Measurements from ENCODE around the gene CELSR2. TPM values are rescaled to one million over a fixed set of nuclear protein-coding genes. Genes with fewer than 3 reads are reported as not detected.

Gene CELSR2, protein sequence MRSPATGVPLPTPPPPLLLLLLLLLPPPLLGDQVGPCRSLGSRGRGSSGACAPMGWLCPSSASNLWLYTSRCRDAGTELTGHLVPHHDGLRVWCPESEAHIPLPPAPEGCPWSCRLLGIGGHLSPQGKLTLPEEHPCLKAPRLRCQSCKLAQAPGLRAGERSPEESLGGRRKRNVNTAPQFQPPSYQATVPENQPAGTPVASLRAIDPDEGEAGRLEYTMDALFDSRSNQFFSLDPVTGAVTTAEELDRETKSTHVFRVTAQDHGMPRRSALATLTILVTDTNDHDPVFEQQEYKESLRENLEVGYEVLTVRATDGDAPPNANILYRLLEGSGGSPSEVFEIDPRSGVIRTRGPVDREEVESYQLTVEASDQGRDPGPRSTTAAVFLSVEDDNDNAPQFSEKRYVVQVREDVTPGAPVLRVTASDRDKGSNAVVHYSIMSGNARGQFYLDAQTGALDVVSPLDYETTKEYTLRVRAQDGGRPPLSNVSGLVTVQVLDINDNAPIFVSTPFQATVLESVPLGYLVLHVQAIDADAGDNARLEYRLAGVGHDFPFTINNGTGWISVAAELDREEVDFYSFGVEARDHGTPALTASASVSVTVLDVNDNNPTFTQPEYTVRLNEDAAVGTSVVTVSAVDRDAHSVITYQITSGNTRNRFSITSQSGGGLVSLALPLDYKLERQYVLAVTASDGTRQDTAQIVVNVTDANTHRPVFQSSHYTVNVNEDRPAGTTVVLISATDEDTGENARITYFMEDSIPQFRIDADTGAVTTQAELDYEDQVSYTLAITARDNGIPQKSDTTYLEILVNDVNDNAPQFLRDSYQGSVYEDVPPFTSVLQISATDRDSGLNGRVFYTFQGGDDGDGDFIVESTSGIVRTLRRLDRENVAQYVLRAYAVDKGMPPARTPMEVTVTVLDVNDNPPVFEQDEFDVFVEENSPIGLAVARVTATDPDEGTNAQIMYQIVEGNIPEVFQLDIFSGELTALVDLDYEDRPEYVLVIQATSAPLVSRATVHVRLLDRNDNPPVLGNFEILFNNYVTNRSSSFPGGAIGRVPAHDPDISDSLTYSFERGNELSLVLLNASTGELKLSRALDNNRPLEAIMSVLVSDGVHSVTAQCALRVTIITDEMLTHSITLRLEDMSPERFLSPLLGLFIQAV (N-terminal part only)
- polyA plus RNA-seq (2012; ENCODE audit: insufficient read depth, insufficient read length, low read depth) = 39.5 TPM

DNA sequence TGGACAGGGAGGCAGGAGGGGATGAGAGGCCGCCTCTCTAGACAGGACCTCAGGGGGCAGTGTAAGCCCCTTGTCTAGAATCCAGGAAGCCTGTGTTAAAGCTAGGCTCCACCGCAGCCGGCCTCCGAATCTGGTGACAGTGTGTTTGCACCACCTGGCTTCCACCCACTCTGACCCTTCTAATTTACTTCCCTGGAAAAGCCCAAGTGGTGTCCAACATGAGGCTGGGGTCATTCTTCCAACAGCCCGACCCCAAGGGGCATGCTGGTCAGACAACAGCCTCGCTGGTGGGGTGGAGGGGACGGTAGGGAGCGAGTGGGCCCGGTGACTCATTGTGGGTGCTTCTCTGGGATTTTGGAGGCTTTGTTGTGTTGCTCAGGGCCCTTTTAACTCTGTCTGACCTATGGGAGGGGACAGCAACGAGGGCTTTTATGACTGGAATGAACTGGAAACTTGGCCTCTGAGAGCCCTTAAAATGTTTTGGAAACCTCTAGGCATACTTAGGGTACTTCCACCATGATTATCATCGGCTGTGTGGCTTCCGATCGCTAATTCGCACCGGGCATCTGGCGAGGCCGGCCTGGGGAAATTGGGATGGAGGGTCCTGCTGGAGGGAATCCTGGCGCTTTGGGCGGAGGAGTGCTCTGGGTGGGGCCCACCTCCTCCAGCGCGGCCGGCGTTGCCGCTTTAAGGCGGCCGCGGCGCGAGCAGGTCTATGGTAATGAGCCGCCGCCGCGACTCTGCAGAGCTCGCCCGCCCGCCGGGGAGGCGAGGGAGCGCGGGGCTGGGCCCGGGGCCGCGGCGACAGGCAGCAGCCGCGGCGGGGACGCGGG is at the start of gene CELSR2:
CELSR2 (plus strand) TSS at position 743 of the 833 bp plus-strand sequence. CDS start 541 bp downstream, outside the sequence.
- Histone ChIP-seq H3K36me3 (no peaks in the 10 kb centered on the region), H3K9me3 (no peaks in the 10 kb centered on the region), H3K4me1 (peaks cover 15% of the 10 kb centered on the region), H3K27me3 (no peaks in the 10 kb centered on the region), H3K4me3 (ENCODE audit: low read depth, low read length) (peak within 1 kb of the TSS; percentile 50)
- DNase-seq = peak; percentile 85
- TF ChIP-seq, protein P1, sequence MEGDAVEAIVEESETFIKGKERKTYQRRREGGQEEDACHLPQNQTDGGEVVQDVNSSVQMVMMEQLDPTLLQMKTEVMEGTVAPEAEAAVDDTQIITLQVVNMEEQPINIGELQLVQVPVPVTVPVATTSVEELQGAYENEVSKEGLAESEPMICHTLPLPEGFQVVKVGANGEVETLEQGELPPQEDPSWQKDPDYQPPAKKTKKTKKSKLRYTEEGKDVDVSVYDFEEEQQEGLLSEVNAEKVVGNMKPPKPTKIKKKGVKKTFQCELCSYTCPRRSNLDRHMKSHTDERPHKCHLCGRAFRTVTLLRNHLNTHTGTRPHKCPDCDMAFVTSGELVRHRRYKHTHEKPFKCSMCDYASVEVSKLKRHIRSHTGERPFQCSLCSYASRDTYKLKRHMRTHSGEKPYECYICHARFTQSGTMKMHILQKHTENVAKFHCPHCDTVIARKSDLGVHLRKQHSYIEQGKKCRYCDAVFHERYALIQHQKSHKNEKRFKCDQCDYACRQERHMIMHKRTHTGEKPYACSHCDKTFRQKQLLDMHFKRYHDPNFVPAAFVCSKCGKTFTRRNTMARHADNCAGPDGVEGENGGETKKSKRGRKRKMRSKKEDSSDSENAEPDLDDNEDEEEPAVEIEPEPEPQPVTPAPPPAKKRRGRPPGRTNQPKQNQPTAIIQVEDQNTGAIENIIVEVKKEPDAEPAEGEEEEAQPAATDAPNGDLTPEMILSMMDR (IDR thresholded peaks at IDR 0.05; ENCODE audit: low read depth, low read length) = no peak

- Histone ChIP-seq H3K36me3 (no peaks in the 10 kb centered on the region), H3K4me3 (ENCODE audit: low read depth, low read length) (no peak overlapping the region), H3K4me1 (peaks cover 4% of the 10 kb centered on the region), H3K9me3 (no peaks in the 10 kb centered on the region), H3K27me3 (no peaks in the 10 kb centered on the region)
- no peak for DNase-seq
- TF ChIP-seq, protein P1 (IDR thresholded peaks at IDR 0.05; ENCODE audit: low read depth, low read length) = no peak
Measured at GRCh38 chr1:109199710-109200109, 49.6 kb upstream of the CELSR2 start.

DNA sequence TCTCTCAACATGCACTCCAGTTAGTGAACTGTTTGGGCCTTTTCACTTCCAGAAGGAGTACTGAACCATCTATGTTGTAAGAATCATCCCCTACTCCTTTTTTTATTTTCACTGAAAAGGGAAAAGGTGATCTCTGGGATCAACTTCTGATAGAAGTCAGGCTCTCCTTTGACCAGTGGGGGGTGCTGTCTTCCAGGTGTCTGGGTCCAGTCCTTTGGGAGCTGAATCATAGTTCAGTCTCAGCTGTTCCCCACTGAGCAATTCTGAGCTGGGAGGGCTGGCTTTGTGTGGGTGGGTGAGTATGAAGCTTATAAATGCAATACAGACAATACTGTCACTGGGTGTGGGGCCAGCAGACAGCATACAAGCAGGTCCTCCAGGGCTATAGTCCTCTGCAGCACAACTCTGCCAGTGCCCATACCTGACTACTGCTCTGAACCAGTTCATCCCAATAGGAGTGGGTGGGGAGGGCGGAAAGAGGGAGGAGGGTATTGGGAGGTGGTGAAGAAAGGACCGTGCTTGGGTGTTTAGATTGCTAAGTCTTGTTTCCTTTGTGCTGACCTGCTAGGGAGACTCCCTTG is 48.1 kb upstream of the CELSR2 start:
- H3K4me3 ChIP-seq (ENCODE audit: low read depth, low read length) = no peak overlapping the region
- no peaks in the 10 kb centered on the region for H3K27me3 ChIP-seq
- TF ChIP-seq, protein P1 (IDR thresholded peaks at IDR 0.05; ENCODE audit: low read depth, low read length) = peak; percentile 78
- no peaks in the 10 kb centered on the region for H3K36me3 ChIP-seq
- H3K4me1 ChIP-seq = peaks cover 4% of the 10 kb centered on the region
- H3K9me3 ChIP-seq = no peaks in the 10 kb centered on the region
- peak; percentile 71 for DNase-seq

DNA sequence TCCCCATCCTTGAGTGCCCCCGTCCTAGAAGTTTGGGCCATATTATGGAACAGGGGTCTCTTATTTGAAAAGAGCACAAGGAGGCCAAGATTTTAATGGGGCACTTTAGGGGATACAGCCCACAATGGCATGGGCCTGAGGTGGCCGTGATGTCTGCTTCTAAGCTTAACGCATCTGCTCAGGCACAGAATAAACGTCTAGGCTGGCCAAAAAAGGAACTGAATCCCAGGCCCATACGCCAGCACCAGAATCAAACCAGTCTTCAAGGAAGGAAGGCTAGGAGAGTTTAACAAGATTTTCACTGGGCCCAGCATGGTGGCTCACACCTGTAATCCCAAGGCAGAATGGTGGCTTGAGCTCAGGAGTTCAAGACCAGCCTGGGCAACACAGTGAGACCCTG is 44.9 kb upstream of the CELSR2 start:
- Histone ChIP-seq H3K9me3 (no peaks in the 10 kb centered on the region), H3K27me3 (no peaks in the 10 kb centered on the region), H3K4me3 (ENCODE audit: low read depth, low read length) (no peak overlapping the region), H3K36me3 (no peaks in the 10 kb centered on the region), H3K4me1 (no peaks in the 10 kb centered on the region)
- no peak for DNase-seq
- TF ChIP-seq, protein P1 (IDR thresholded peaks at IDR 0.05; ENCODE audit: low read depth, low read length) = no peak

DNA sequence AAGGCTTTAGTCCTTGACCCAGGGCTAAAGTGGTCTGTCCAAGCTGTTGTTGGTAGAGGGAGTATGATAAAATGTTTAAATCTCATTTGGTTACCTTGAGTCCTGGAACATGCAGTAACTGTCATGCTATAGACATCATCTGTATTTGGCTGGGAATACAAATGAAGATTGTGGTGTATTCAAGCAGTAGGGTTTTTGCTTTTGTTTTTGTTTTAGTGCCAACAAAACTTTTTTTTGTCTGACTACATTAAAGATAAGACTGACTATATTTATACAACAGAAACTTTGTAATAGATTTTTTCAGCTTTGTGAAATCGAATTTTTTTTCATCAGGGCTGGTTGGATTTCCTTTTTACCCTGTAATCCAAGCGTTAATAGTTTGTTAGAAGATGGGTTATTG is 43.0 kb upstream of the CELSR2 start:
- DNase-seq = no peak
- Histone ChIP-seq H3K4me1 (no peaks in the 10 kb centered on the region), H3K9me3 (no peaks in the 10 kb centered on the region), H3K36me3 (no peaks in the 10 kb centered on the region), H3K27me3 (no peaks in the 10 kb centered on the region), H3K4me3 (ENCODE audit: low read depth, low read length) (no peak overlapping the region)
- TF ChIP-seq, protein P1 (IDR thresholded peaks at IDR 0.05; ENCODE audit: low read depth, low read length) = no peak
